Measurements from ENCODE around the gene BICRAL.

DNA sequence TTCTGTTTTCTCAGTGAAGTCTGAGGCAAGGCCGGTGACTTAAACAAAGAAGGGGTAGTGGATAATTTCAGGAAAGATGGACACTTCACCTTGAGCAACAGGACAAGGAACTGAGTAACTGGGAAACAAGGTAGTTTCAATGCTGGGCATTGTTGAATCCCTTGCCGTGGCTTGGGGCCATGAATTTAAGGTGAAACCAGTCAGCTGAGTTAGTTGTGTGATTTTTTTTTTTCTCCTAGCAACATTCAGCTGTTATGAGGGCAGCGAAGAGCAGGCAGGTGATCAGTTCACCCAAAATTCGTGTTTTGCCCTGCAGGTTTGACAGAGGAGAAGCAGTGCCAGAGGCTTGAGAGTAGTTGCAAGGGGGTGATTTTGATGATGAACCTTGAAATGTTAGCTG lies 6.8 kb downstream of the BICRAL start:
- no peak for TF ChIP-seq POLR2A (IDR thresholded peaks at IDR 0.05; ENCODE audit: low read depth, low read length)
- no peak for TF ChIP-seq MXI1 (IDR thresholded peaks at IDR 0.05; ENCODE audit: borderline replicate concordance, low read depth, low read length)
- TF ChIP-seq, protein P1, sequence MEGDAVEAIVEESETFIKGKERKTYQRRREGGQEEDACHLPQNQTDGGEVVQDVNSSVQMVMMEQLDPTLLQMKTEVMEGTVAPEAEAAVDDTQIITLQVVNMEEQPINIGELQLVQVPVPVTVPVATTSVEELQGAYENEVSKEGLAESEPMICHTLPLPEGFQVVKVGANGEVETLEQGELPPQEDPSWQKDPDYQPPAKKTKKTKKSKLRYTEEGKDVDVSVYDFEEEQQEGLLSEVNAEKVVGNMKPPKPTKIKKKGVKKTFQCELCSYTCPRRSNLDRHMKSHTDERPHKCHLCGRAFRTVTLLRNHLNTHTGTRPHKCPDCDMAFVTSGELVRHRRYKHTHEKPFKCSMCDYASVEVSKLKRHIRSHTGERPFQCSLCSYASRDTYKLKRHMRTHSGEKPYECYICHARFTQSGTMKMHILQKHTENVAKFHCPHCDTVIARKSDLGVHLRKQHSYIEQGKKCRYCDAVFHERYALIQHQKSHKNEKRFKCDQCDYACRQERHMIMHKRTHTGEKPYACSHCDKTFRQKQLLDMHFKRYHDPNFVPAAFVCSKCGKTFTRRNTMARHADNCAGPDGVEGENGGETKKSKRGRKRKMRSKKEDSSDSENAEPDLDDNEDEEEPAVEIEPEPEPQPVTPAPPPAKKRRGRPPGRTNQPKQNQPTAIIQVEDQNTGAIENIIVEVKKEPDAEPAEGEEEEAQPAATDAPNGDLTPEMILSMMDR (conservative IDR thresholded peaks at IDR 0.05; ENCODE audit: low read depth, low read length), result no peak
- TF ChIP-seq RCOR1 (IDR thresholded peaks at IDR 0.05; ENCODE audit: insufficient replicate concordance, low read length), result no peak
- TF ChIP-seq RFX5 (IDR thresholded peaks at IDR 0.05; ENCODE audit: low read depth, low read length), result no peak
- TF ChIP-seq USF2 (IDR thresholded peaks at IDR 0.05; ENCODE audit: low read depth, low read length), result no peak
- no peak for TF ChIP-seq FOS (IDR thresholded peaks at IDR 0.05; ENCODE audit: low read depth, low read length)
- TF ChIP-seq ELK1 (IDR thresholded peaks at IDR 0.05; ENCODE audit: borderline replicate concordance, low read depth, low read length), result no peak
- no peak for TF ChIP-seq CEBPB (IDR thresholded peaks at IDR 0.05; ENCODE audit: low read depth, low read length)
- no peak for TF ChIP-seq SMC3 (IDR thresholded peaks at IDR 0.05; ENCODE audit: low read depth, low read length)
- TF ChIP-seq RAD21 (IDR thresholded peaks at IDR 0.05; ENCODE audit: low read length), result no peak
- no peak for TF ChIP-seq MAFK (IDR thresholded peaks at IDR 0.05; ENCODE audit: low read depth, low read length)
- TF ChIP-seq MAZ (IDR thresholded peaks at IDR 0.05; ENCODE audit: borderline replicate concordance, low read depth, low read length), result no peak
- TF ChIP-seq BHLHE40 (IDR thresholded peaks at IDR 0.05; ENCODE audit: low read depth, low read length), result no peak
